GM19324 (cell line): ENCODE results near the gene PARP1.

Experiments used
- ATAC-seq: cut with Tn5 transposase; IDR thresholded peaks from one replicate; pipeline ENCODE4 v1.9.1; 2021; ENCODE audit warnings: mild to moderate bottlenecking, moderate library complexity; ENCODE audit not compliant: unreplicated experiment, low FRiP score

The PARP1 gene

GRCh38 chr1:226408285-226409184 is 642 bp upstream of the PARP1 start:
- ATAC-seq: peak; percentile 0

GRCh38 chr1:226407199-226407496 is 745 bp downstream of the PARP1 start:
- no peak for ATAC-seq

DNA sequence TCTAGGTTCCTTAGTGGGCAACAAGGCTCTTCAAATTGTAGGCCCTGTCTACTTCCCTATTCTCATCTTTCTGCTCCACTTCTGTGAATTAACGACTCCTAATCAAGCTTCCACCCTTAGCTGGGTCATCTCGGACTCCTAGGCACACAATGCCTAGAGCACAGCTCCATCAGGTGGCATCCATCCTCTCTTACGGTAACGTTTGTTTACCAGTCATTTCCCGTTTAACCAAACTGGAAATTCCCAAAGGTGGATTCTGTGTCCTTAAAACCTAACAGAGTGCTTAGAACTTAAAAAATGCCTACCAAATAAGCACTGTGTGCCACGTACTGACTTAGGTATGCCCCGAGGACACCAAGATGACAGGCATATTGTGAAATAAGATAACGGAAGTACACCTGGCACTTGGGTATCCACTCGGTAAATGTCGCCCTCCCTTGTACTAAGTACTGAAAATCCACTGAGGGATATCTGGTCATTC is 1.5 kb downstream of the PARP1 start:
- no peak for ATAC-seq

GRCh38 chr1:226405411-226405988 is 2.4 kb downstream of the PARP1 start:
- ATAC-seq: peak; percentile 23

DNA sequence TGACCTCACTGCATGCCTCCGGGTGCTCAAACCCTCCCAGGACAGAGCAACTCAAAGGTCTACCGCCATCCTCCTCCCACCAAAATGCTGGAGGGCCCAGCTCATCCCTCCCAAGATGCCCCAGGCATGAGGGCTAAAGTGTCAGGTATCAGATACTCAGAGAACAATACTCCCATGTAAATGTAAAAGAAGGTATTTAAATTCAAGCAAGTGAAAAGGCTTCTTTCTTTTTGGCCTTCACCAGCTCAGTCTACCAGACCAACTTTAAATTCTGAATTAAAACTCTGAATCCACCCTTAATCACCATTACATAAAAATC is 3.0 kb downstream of the PARP1 start:
- ATAC-seq: no peak

DNA sequence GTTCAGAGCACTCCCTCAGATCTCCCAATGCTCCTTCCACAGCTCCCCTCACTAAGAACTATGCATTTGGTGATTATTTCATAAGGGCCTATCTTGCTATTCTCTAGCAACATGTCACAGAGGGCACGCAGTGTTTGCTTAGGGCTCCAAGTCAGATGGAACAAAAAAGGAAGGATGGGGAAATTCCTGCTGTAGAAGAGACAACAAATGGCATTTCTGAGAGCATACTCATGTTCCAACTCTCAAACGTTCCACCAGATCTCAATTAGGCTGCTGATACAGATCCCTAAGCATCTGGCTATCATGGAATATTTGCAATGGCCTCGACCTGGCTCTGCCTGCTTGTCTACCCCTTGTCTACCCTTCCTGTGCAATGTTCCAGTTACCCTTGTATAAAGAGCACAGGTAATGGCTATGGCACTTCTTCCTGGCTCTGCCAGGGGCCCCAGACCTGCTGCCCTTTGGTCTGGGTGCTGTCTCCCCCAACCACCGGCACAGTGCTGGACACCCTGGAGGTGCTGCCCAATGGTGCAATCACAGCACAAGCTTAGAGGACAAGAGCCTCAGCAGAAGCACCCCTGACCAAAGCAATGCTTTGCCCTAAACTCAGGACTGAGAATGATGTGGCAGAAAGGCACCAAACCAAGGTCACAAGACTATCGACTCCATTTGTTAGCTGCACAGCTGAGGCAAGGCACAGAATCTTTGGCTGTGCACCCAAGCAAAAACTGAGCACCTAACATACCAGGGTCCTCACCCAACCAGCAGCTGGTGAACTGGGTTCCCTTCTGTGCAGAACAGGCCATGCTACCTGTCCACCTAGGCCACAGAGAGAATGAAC is 3.6 kb downstream of the PARP1 start:
- ATAC-seq: no peak

- ATAC-seq: no peak
Observed at GRCh38 chr1:226403201-226404034, 4.5 kb downstream of the PARP1 start.

DNA sequence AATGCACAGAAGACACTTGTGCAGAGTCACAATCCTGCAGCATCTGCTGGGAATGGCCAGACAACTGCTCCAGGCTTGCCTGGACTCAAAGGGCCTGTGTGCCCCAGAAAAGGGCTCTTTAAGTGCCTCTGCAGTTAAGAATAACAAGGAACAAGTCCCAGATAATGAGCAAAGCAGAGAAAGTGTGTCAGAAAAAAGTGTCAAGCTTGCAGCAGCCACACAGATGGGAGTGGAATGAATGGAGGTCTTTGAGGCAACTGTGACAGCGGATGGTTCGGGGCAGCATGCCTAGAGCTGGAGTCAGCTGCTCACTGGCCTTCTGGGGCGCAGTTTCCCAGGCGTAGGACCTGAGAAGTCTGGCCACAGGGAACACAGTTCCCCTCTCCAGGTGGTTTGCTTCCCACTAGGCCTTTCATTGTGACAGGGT is 5.1 kb downstream of the PARP1 start:
- no peak for ATAC-seq

- no peak for ATAC-seq
Observed at GRCh38 chr1:226401355-226402303, 6.3 kb downstream of the PARP1 start.

DNA sequence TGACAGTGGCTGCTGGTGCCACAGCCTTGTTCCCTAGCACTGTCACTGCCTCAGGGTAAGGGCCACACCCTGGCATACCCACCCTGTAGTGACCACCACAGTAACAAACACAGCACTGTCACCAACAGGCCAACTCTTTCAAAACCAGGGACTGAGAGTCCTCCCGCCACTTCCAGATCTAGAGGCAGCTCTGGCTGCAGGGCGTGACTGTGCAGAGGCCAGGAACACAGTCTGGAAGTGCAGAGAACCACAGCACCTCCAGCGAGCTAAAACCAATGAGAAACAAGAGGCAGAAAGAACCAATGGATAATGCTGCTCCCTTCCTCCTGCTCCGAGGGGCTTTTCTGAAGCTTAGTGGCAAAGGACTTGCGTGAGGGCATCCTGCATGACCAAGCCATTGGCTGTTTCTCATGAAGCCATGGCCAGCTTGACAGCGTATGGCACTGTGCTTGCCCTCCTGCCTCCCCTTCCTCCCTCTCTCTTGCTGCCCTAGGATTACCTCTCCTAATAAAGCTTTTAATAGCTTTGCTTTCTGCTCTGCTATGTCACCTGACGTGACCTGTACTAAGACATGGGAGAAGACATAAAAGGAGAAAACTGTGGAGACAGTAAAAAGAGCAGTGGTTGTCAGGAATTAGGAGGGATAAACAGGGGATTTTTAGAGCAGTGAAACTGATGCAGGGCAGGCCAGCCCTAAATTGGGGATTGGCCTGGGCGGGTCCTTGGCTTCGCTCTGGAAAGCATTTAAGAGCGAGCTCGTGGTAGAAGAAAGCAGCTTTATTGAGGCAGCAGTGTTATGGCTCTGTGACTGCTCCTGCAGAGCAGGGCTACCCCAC is 7.2 kb downstream of the PARP1 start:
- ATAC-seq: no peak

DNA sequence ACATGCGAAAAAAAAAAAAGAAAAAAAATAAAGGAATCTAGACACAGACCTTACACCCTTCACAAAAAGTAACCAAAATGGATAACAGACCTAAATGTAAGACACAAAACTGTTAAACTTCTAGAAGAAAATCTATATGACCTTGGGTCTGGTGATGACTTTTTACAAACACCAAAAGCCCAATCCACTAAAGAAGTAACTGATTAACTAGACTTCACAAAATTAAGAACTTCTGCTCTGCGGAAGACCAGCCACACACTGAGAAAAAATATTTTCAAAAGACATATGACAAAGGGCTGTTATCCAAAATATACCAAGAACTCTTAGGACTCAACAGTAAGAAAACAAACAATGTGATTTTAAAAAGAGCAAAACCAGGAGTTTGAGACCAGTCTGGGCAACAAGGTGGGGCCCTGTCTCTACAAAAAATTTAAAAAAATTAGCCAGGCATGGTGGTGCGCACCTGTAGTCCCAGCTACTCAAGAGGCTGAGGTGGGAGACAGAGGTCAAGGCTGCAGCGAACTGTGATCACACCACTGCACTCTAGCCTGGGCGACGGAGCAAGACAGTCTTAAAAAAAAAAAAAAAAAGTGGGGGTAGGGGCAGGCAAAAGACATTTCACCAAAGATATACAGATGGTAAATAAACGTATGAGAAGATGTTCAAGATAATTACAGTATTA is 9.8 kb downstream of the PARP1 start:
- no peak for ATAC-seq

GRCh38 chr1:226397011-226397926 is 10.6 kb downstream of the PARP1 start:
- no peak for ATAC-seq

- ATAC-seq: no peak
Observed at GRCh38 chr1:226395753-226396152, 12.1 kb downstream of the PARP1 start.

- ATAC-seq: no peak
Observed at GRCh38 chr1:226394462-226394861, 13.4 kb downstream of the PARP1 start.

- ATAC-seq: no peak
Observed at GRCh38 chr1:226390681-226391080, 17.2 kb downstream of the PARP1 start.

GRCh38 chr1:226388131-226388530 is 19.8 kb downstream of the PARP1 start:
- no peak for ATAC-seq

GRCh38 chr1:226384717-226385116 is 23.2 kb downstream of the PARP1 start:
- no peak for ATAC-seq
